K562 (cell line): ENCODE results near the gene STEAP3. TPM values are rescaled to one million over a fixed set of nuclear protein-coding genes. Genes with fewer than 3 reads are reported as not detected.

ENCODE experiments used
- ATAC-seq: fragments of 200-7000 bp; cut with Tn5 transposase; 3 replicates; pipeline ENCODE4 v1.9.1; 2020; ENCODE audit warnings: moderate library complexity
- BruUV-seq: library from RNA; stranded (reverse); fragments of 400-500 nt; replicated peaks from 2 replicates; lab custom pipeline; 2021; lab: Mats Ljungman, UMichigan
- CTCF ChIA-PET: fragments of 300-600 bp; formaldehyde crosslinking; extraction: SDS; loops from one replicate; lab custom pipeline; 2021; ENCODE audit warnings: low intra/inter-chr PET ratio; lab: Yijun Ruan, JAX
- POLR2A ChIA-PET: fragments of 300-600, 350-650 bp; sonication (Branson Sonifier 250); formaldehyde crosslinking; extraction: SDS; loops from one replicate; lab custom pipeline; 2021; ENCODE audit warnings: antibody characterized with exemption, inconsistent platforms; lab: Yijun Ruan, JAX
- DNase-seq, 4 experiments: peaks; one replicate each; pipeline versions ENCODE4 v3.0.0 to v3.0.0-alpha.2; 2011 to 2018; ENCODE audit warnings: low spot score in 3 of 4, mixed read lengths in 3 of 4; ENCODE audit errors: extremely low read depth in 1 of 4
- FAIRE-seq: peaks from 2 replicates; lab custom pipeline; 2011; peaks lifted over from hg19 to GRCh38; lab: Jason Lieb, UNC
- H2AFZ ChIP-seq: 2 replicates; pipeline ENCODE4 v1.6.0; 2011; ENCODE audit warnings: low read depth, low read length, control low read depth, inconsistent platforms
- H3K27ac ChIP-seq: fragments of 200-600 bp; 3 replicates; pipeline ENCODE4 v1.8.0; 2011; ENCODE audit warnings: low read depth, mild to moderate bottlenecking, control low read depth, inconsistent platforms, low read length, moderate library complexity, mixed read lengths; ENCODE audit errors: extremely low read depth
- H3K27me3 ChIP-seq, 2 experiments: fragments of 300-600 bp in 1 of 2; 2 replicates in 1 of 2; 3 replicates in 1 of 2; pipeline versions ENCODE4 v1.6.0 to v1.8.0; 2011; ENCODE audit warnings: inconsistent platforms in 2 of 2, low read length in 2 of 2, mild to moderate bottlenecking in 1 of 2, mixed read lengths in 1 of 2, moderate library complexity in 1 of 2; ENCODE audit not compliant: control insufficient read depth in 2 of 2, insufficient read depth in 2 of 2
- H3K36me3 ChIP-seq: fragments of 300-600 bp; 3 replicates; pipeline ENCODE4 v1.8.0; 2011; ENCODE audit warnings: mild to moderate bottlenecking, low read length, inconsistent platforms; ENCODE audit not compliant: control insufficient read depth, insufficient read depth
- H3K4me1 ChIP-seq, 2 experiments: fragments of 200-600 bp in 1 of 2; replicated peaks in 1 of 2; 2 replicates in 1 of 2; 3 replicates in 1 of 2; pipeline versions ENCODE4 v1.5.1 to v1.8.0; 2011; ENCODE audit warnings: inconsistent platforms in 2 of 2, low read length in 2 of 2, mild to moderate bottlenecking in 1 of 2, mixed read lengths in 1 of 2, moderate library complexity in 1 of 2; ENCODE audit not compliant: control insufficient read depth in 2 of 2, insufficient read depth in 2 of 2
- H3K4me2 ChIP-seq: 2 replicates; pipeline ENCODE4 v1.6.1; 2011; ENCODE audit warnings: low read length, control low read depth, inconsistent platforms, mixed read lengths; ENCODE audit not compliant: insufficient read depth
- H3K4me3 ChIP-seq: fragments of 200-600 bp; sonication (generic), shearing (Covaris generic); 2 replicates; pipeline ENCODE4 v1.5.1; 2016; ENCODE audit warnings: control low read depth, inconsistent platforms
- H3K79me2 ChIP-seq: fragments of 200-600 bp; 3 replicates; pipeline ENCODE4 v1.8.0; 2011; ENCODE audit warnings: low read length, inconsistent platforms; ENCODE audit not compliant: control insufficient read depth, insufficient read depth
- H3K9ac ChIP-seq, 2 experiments: 2 replicates each; pipeline versions ENCODE4 v1.6.0 to v1.6.1; 2011; ENCODE audit warnings: low read depth in 2 of 2, low read length in 2 of 2, control low read depth in 1 of 2, inconsistent platforms in 1 of 2, mild to moderate bottlenecking in 1 of 2, mixed read lengths in 1 of 2; ENCODE audit not compliant: insufficient read depth in 1 of 2
- H3K9me1 ChIP-seq: one replicate; pipeline ENCODE4 v1.6.0; 2011; ENCODE audit warnings: inconsistent platforms, mild to moderate bottlenecking, low read length, moderate library complexity; ENCODE audit not compliant: control insufficient read depth, insufficient read depth
- H3K9me3 ChIP-seq: replicated peaks from 2 replicates; pipeline ENCODE4 v1.5.1; 2011; ENCODE audit warnings: low read depth, low read length, inconsistent platforms; ENCODE audit not compliant: control insufficient read depth, insufficient read depth
- H4K20me1 ChIP-seq: replicated peaks from 2 replicates; pipeline ENCODE4 v1.6.1; 2011; ENCODE audit warnings: low read length, inconsistent platforms, mixed read lengths; ENCODE audit not compliant: control insufficient read depth, insufficient read depth
- FOS ChIP-seq: IDR thresholded peaks from 3 replicates; pipeline ENCODE4 v1.6.1; 2011; ENCODE audit not compliant: insufficient read length; ENCODE audit errors: extremely low read depth
- NCOA1 ChIP-seq: fragments of 450-650 bp; IDR thresholded peaks from 2 replicates; pipeline ENCODE4 v1.6.1; 2016; ENCODE audit warnings: low read depth
- STAT5B ChIP-seq: fragments of 250-450 bp; sonication (Bioruptor Pico); IDR thresholded peaks from 2 replicates; pipeline ENCODE4 v1.8.0; 2021; ENCODE audit warnings: mild to moderate bottlenecking, inconsistent platforms
- THRAP3 ChIP-seq: fragments of 450-650 bp; IDR thresholded peaks from 2 replicates; pipeline ENCODE4 v1.6.1; 2016; ENCODE audit warnings: mild to moderate bottlenecking, inconsistent platforms, borderline replicate concordance
- WHSC1 ChIP-seq: IDR thresholded peaks from one replicate; pipeline ENCODE4 v1.6.1; 2012; ENCODE audit warnings: low read length, control low read depth, inconsistent platforms
- ZNF263 ChIP-seq: sonication (generic); formaldehyde crosslinking; IDR thresholded peaks from 2 replicates; pipeline ENCODE4 v1.8.0; 2022; ENCODE audit warnings: mild to moderate bottlenecking, missing genetic modification reagents, borderline replicate concordance
- ZNF778 ChIP-seq: fragments of 450-650 bp; formaldehyde crosslinking; IDR thresholded peaks from 2 replicates; pipeline ENCODE4 v1.4.0; 2020; ENCODE audit warnings: mild to moderate bottlenecking, moderate library complexity
- WGBS: fragments of 100-300 bp; shearing (Covaris generic); methylation state at CpG from one replicate; pipeline ENCODE4 v1.1.6; 2016; ENCODE audit warnings: low coverage, mixed read lengths; ENCODE audit not compliant: insufficient coverage; ENCODE audit errors: missing lambda C conversion rate; 5-methylcytosine and 5-hydroxymethylcytosine counted together
- in situ Hi-C: fragments of 300-500 bp; cut with MboI; formaldehyde crosslinking; loops from 4 replicates; pipeline ENCODE4 v1.15.0; 2018; ENCODE audit warnings: inconsistent platforms, mixed read lengths
- intact Hi-C: fragments of 100-400 bp; cut with micrococcal nuclease; formaldehyde crosslinking; loops from 2 replicates; pipeline ENCODE4 v1.14.2; 2022
- polyA plus RNA-seq, 8 experiments: library from polyadenylated mRNA; depleted of rRNA in 4 of 8; stranded (reverse) in 5 of 8; unstranded in 3 of 8; fragments of >200 nt; fragmentation: Nextera tagmentation in 2 of 8; fragmentation: Illumina TruSeq in 1 of 8; extraction: Ambion mirVana in 2 of 8; extraction: Trizol in 1 of 8; gene quantifications; 2 replicates each; pipeline versions ENCODE4 v1.2.1 to v1.2.3, GENCODE V29; 2011 to 2014; ENCODE audit warnings: inconsistent platforms in 1 of 8, missing spikeins in 1 of 8
- total RNA-seq, 7 experiments: library from RNA; depleted of rRNA in 6 of 7; stranded (reverse); fragments of >200 nt in 6 of 7; fragmentation: Illumina TruSeq in 2 of 7; extraction: Trizol in 2 of 7; gene quantifications; 2 replicates each; pipeline versions ENCODE4 v1.2.1 to v1.2.3, GENCODE V29; 2011 to 2021; ENCODE audit warnings: low replicate concordance in 1 of 7
- TF ChIP-seq, protein P1 (sequence below): fragments of 250-450 bp; sonication (Bioruptor Pico); IDR thresholded peaks from 2 replicates; pipeline ENCODE4 v1.8.0; 2021; ENCODE audit warnings: borderline replicate concordance, mild to moderate bottlenecking, moderate library complexity; ENCODE audit not compliant: poor library complexity, severe bottlenecking
- TF ChIP-seq, protein P2 (sequence below): conservative IDR thresholded peaks from 2 replicates; pipeline ENCODE4 v1.6.1; 2011; ENCODE audit warnings: low read depth, mild to moderate bottlenecking, low read length; ENCODE audit not compliant: control insufficient read depth
- TF ChIP-seq, protein P3 (sequence below): fragments of 250-450 bp; sonication (Bioruptor Pico); IDR thresholded peaks from 2 replicates; pipeline ENCODE4 v1.5.0; 2020; ENCODE audit warnings: mild to moderate bottlenecking, borderline replicate concordance

Gene STEAP3
- total and polyA plus RNA-seq, 9 of the 15 experiments (the other 6 are each of a cell fraction or from before 2014, with no cell fraction given): 1.8 to 31.6 (median 9.0) TPM

DNA sequence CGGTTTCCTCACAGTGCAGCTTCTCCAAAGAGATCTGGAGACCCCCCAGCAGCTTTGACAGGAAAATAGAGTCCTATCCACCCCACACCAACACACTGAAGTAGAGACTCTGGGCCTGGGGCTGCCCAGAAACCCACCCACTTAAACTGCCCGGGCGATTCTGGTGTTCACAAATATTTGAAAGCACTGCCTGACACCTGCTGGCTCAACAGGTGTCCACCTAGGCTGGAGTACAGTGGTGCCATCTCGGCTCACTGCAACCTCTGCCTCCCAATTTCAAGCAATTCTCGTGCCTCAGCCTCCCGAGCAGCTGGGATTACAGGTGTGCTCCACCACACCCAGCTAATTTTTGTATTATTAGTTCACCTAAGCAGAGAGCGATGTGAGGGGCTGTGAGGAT lies 5.3 kb downstream of the STEAP3 start:
- DNase-seq (no peak), ATAC-seq (no peak), FAIRE-seq (no peak)
- no peak overlapping the region for H3K27ac ChIP-seq
- TF ChIP-seq, protein P1, sequence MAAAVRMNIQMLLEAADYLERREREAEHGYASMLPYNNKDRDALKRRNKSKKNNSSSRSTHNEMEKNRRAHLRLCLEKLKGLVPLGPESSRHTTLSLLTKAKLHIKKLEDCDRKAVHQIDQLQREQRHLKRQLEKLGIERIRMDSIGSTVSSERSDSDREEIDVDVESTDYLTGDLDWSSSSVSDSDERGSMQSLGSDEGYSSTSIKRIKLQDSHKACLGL: no peak
- TF ChIP-seq THRAP3 (no peak), NCOA1 (no peak), STAT5B (no peak), WHSC1 (no peak), ZNF263 (CRISPR knock-in tag) (no peak), ZNF778 (CRISPR knock-in tag) (no peak), FOS (no peak)
- TF ChIP-seq, protein P2, sequence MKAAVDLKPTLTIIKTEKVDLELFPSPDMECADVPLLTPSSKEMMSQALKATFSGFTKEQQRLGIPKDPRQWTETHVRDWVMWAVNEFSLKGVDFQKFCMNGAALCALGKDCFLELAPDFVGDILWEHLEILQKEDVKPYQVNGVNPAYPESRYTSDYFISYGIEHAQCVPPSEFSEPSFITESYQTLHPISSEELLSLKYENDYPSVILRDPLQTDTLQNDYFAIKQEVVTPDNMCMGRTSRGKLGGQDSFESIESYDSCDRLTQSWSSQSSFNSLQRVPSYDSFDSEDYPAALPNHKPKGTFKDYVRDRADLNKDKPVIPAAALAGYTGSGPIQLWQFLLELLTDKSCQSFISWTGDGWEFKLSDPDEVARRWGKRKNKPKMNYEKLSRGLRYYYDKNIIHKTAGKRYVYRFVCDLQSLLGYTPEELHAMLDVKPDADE: no peak
- TF ChIP-seq, protein P3, sequence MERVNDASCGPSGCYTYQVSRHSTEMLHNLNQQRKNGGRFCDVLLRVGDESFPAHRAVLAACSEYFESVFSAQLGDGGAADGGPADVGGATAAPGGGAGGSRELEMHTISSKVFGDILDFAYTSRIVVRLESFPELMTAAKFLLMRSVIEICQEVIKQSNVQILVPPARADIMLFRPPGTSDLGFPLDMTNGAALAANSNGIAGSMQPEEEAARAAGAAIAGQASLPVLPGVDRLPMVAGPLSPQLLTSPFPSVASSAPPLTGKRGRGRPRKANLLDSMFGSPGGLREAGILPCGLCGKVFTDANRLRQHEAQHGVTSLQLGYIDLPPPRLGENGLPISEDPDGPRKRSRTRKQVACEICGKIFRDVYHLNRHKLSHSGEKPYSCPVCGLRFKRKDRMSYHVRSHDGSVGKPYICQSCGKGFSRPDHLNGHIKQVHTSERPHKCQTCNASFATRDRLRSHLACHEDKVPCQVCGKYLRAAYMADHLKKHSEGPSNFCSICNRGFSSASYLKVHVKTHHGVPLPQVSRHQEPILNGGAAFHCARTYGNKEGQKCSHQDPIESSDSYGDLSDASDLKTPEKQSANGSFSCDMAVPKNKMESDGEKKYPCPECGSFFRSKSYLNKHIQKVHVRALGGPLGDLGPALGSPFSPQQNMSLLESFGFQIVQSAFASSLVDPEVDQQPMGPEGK (CRISPR knock-in tag): no peak
- H3K4me1 ChIP-seq: peaks cover 8 to 12% of the 10 kb centered on the region in 2 experiments; a peak in 4 of 5 replicates
- H3K9me1 ChIP-seq: peaks cover 3% of the 10 kb centered on the region
- H3K4me2 ChIP-seq: no peak overlapping the region
- in situ Hi-C loops: no loop called here
- no peak overlapping the region for H2AFZ ChIP-seq
- H3K36me3 ChIP-seq: peaks cover 16% of the 10 kb centered on the region; the same call in 2 of the 3 replicates
- H3K9ac ChIP-seq: no peak overlapping the region
- 87% methylated on average over 7 of the region's 7 CpGs for WGBS
- intact Hi-C loops: no loop called here
- no TSS peak for BruUV-seq
- no peaks in the 10 kb centered on the region for H3K9me3 ChIP-seq
- peaks cover 19% of the 10 kb centered on the region for H4K20me1 ChIP-seq
- H3K27me3 ChIP-seq: no peaks in the 10 kb centered on the region
- ChIA-PET POLR2A (no interaction called here), CTCF (no interaction called here)
- no peak overlapping the region for H3K4me3 ChIP-seq
- peaks cover 25% of the 10 kb centered on the region for H3K79me2 ChIP-seq
